ENCODE data around the gene PTPRD.
"Not testable (repeated sequence)": the region's sequence is repeated elsewhere in the genome, so short reads cannot be mapped to it uniquely, and the experiment has no call there.

Gene PTPRD

GRCh38 chr9:9560382-9561035 is 1052.3 kb downstream of the PTPRD start:
- DNase-seq: no peak

- no peak for DNase-seq
Measured at GRCh38 chr9:9558907-9559306, 1053.9 kb downstream of the PTPRD start.

- DNase-seq: no peak
Measured at GRCh38 chr9:9557804-9558334, 1054.9 kb downstream of the PTPRD start.

GRCh38 chr9:9556865-9557803 is 1055.7 kb downstream of the PTPRD start:
- DNase-seq: no peak

GRCh38 chr9:9552665-9553064 is 1060.1 kb downstream of the PTPRD start:
- no peak for DNase-seq

GRCh38 chr9:9538766-9539165 is 1074.0 kb downstream of the PTPRD start:
- no peak for DNase-seq

GRCh38 chr9:9538356-9538755 is 1074.4 kb downstream of the PTPRD start:
- DNase-seq: no peak

- DNase-seq: no peak
Measured at GRCh38 chr9:9536523-9536922, 1076.3 kb downstream of the PTPRD start.

GRCh38 chr9:9523476-9524139 is 1089.2 kb downstream of the PTPRD start:
- no peak for DNase-seq

- DNase-seq: no peak
Measured at GRCh38 chr9:9522406-9522805, 1090.4 kb downstream of the PTPRD start.

- no peak for DNase-seq
Measured at GRCh38 chr9:9521033-9521779, 1091.6 kb downstream of the PTPRD start.

GRCh38 chr9:9504869-9505268 is 1107.9 kb downstream of the PTPRD start:
- no peak for DNase-seq

- no peak for DNase-seq
Measured at GRCh38 chr9:9499546-9499945, 1113.3 kb downstream of the PTPRD start.

GRCh38 chr9:9498846-9499245 is 1114.0 kb downstream of the PTPRD start:
- no peak for DNase-seq

- DNase-seq: no peak
Measured at GRCh38 chr9:9498128-9498527, 1114.7 kb downstream of the PTPRD start.

GRCh38 chr9:9494336-9494735 is 1118.5 kb downstream of the PTPRD start:
- no peak for DNase-seq

- DNase-seq: no peak
Measured at GRCh38 chr9:9492506-9492905, 1120.3 kb downstream of the PTPRD start.

- DNase-seq: no peak
Measured at GRCh38 chr9:9489183-9489582, 1123.6 kb downstream of the PTPRD start.

GRCh38 chr9:9483175-9483574 is 1129.6 kb downstream of the PTPRD start:
- DNase-seq: no peak

- DNase-seq: no peak
Measured at GRCh38 chr9:9478741-9479140, 1134.1 kb downstream of the PTPRD start.

- DNase-seq: no peak
Measured at GRCh38 chr9:9469271-9469670, 1143.5 kb downstream of the PTPRD start.

GRCh38 chr9:9441874-9442273 is 1170.9 kb downstream of the PTPRD start:
- not testable (repeated sequence) for DNase-seq

GRCh38 chr9:9437641-9438040 is 1175.2 kb downstream of the PTPRD start:
- DNase-seq: no peak

Data from CD4-positive, alpha-beta T cell treated with Interleukin-6 for 4 hours (primary cell).